Esophagus squamous epithelium (tissue), 5 donors: ENCODE data around the gene ANKRD13B. TPM values are rescaled to one million over a fixed set of nuclear protein-coding genes. Genes with fewer than 3 reads are reported as not detected.

ENCODE experiments used
- DNase-seq: peaks from one replicate; lab custom pipeline; 2025; lab: John Stamatoyannopoulos, UW
- H3K27ac ChIP-seq, 4 donors: fragments of 200-600 bp; sonication (generic); one replicate each; pipeline ENCODE4 v1.5.1; 2016 to 2019; ENCODE audit warnings: mild to moderate bottlenecking in 1 of 4
- H3K27me3 ChIP-seq, 4 donors: fragments of 200-600 bp; sonication (generic); 1 replicate in 3 of 4; 2 replicates in 1 of 4; pipeline versions ENCODE4 v1.5.1 to v1.6.0; 2017 to 2021; ENCODE audit warnings: antibody characterized with exemption in 1 of 4
- H3K36me3 ChIP-seq, 3 donors: fragments of 200-600 bp; sonication (generic); one replicate each; pipeline ENCODE4 v1.5.1; 2016 to 2019
- H3K4me1 ChIP-seq, 3 donors: fragments of 200-600 bp; sonication (generic); one replicate each; pipeline ENCODE4 v1.5.1; 2017 to 2019
- H3K4me3 ChIP-seq, 4 donors: fragments of 200-600 bp; sonication (generic); 1 replicate in 3 of 4; 2 replicates in 1 of 4; pipeline ENCODE4 v1.5.1; 2016 to 2019; ENCODE audit warnings: mild to moderate bottlenecking in 2 of 4, moderate library complexity in 1 of 4
- H3K9me3 ChIP-seq, 3 donors: fragments of 200-600 bp; sonication (generic); one replicate each; pipeline ENCODE4 v1.5.1; 2016 to 2019
- CTCF ChIP-seq, 6 experiments: fragments of 450-650 bp in 4 of 6; fragments of 200-600 bp in 2 of 6; sonication (generic) in 2 of 6; IDR thresholded peaks; one replicate each; pipeline ENCODE4 v1.5.1; 2016 to 2019; ENCODE audit warnings: antibody characterized with exemption in 6 of 6, mild to moderate bottlenecking in 4 of 6, moderate library complexity in 4 of 6
- POLR2A ChIP-seq, 4 donors: fragments of 450-650 bp; IDR thresholded peaks; one replicate each; pipeline ENCODE4 v1.6.1; 2017; ENCODE audit warnings: antibody characterized with exemption in 4 of 4, mild to moderate bottlenecking in 4 of 4, moderate library complexity in 3 of 4
- WGBS, 2 donors: methylation state at CpG; one replicate each; pipeline ENCODE4 v1.1.5; 2018; 5-methylcytosine and 5-hydroxymethylcytosine counted together
- intact Hi-C: fragments of 100-400 bp; cut with DNase I; formaldehyde crosslinking; loops from one replicate; pipeline ENCODE4 v1.15.0; 2022
- total RNA-seq, 4 donors: library from RNA; depleted of rRNA; stranded (reverse); fragments of >200 nt; gene quantifications; one replicate each; pipeline ENCODE4 v1.1.0, GENCODE V29; 2016
- donor health status: DM: yes; HTN: yes; CAD: no.

The ANKRD13B gene
- total RNA-seq, 4 donors from 2014 or later: 3.3 to 18.7 (median 10.2) TPM

GRCh38 chr17:29625037-29625750 lies 32.3 kb downstream of the ANKRD13B start:
- intact Hi-C loops: no loop called here
- TF ChIP-seq POLR2A (IDR thresholded peaks at IDR 0.05): no peak
- TF ChIP-seq CTCF (IDR thresholded peaks at IDR 0.05): no peak

GRCh38 chr17:29627951-29628350 lies 35.0 kb downstream of the ANKRD13B start:
- intact Hi-C loops: no loop called here
- no peak overlapping the region for H3K4me3 ChIP-seq

More at GRCh38 chr17:29625037-29625750, 32.3 kb downstream of the ANKRD13B start:
- Histone ChIP-seq H3K27ac (no peak overlapping the region), H3K9me3 (no peaks in the 10 kb centered on the region), H3K4me1 (peaks cover 7 to 84% (median 12%) of the 10 kb centered on the region in 3 donors), H3K27me3 (peaks cover 0 to 9% (median 0%) of the 10 kb centered on the region in 4 donors), H3K36me3 (peaks cover 0 to 12% (median 0%) of the 10 kb centered on the region in 3 donors), H3K4me3 (no peak overlapping the region)
- 60 to 74% methylated on average over 8 of the region's 8 CpGs for WGBS, 2 donors
- no peak for DNase-seq

GRCh38 chr17:29628644-29629043 lies 35.7 kb downstream of the ANKRD13B start:
- Histone ChIP-seq H3K4me1 (peaks cover 0 to 58% (median 0%) of the 10 kb centered on the region in 3 donors), H3K27ac (no peak overlapping the region), H3K36me3 (peaks cover 0 to 43% (median 6%) of the 10 kb centered on the region in 3 donors), H3K27me3 (no peaks in the 10 kb centered on the region), H3K9me3 (no peaks in the 10 kb centered on the region), H3K4me3 (no peak overlapping the region)
- WGBS, 2 donors: 65 to 83% methylated on average over 2 of the region's 2 CpGs
- TF ChIP-seq POLR2A (IDR thresholded peaks at IDR 0.05): no peak
- intact Hi-C loops: no loop called here
- DNase-seq: no peak

More at GRCh38 chr17:29627951-29628350, 35.0 kb downstream of the ANKRD13B start:
- TF ChIP-seq POLR2A (IDR thresholded peaks at IDR 0.05) (no peak), CTCF (IDR thresholded peaks at IDR 0.05) (no peak)
- peaks cover 0 to 1% (median 0%) of the 10 kb centered on the region in 4 donors for H3K27me3 ChIP-seq
- no peak for DNase-seq
- WGBS, 2 donors: 33 to 53% methylated on average over 1 of the region's 1 CpG
- peaks cover 0 to 38% (median 6%) of the 10 kb centered on the region in 3 donors for H3K36me3 ChIP-seq
- no peaks in the 10 kb centered on the region for H3K9me3 ChIP-seq
- H3K4me1 ChIP-seq: peaks cover 1 to 65% (median 2%) of the 10 kb centered on the region in 3 donors
- H3K27ac ChIP-seq: no peak overlapping the region

GRCh38 chr17:29629839-29630238 lies 36.9 kb downstream of the ANKRD13B start:
- Histone ChIP-seq H3K4me3 (no peak overlapping the region), H3K9me3 (no peaks in the 10 kb centered on the region), H3K4me1 (peaks cover 0 to 48% (median 0%) of the 10 kb centered on the region in 3 donors), H3K36me3 (peaks cover 0 to 55% (median 6%) of the 10 kb centered on the region in 3 donors), H3K27me3 (no peaks in the 10 kb centered on the region), H3K27ac (no peak overlapping the region)
- intact Hi-C loops: no loop called here
- TF ChIP-seq CTCF (IDR thresholded peaks at IDR 0.05): no peak
- no peak for TF ChIP-seq POLR2A (IDR thresholded peaks at IDR 0.05)
- DNase-seq: no peak
- WGBS, 2 donors: 68 to 74% methylated on average over 2 of the region's 2 CpGs

- intact Hi-C loops: no loop called here
- TF ChIP-seq CTCF (IDR thresholded peaks at IDR 0.05) (no peak), POLR2A (IDR thresholded peaks at IDR 0.05) (no peak)
- Histone ChIP-seq H3K27ac (no peak overlapping the region), H3K27me3 (no peaks in the 10 kb centered on the region), H3K4me3 (no peak overlapping the region), H3K9me3 (no peaks in the 10 kb centered on the region), H3K4me1 (peaks cover 0 to 39% (median 0%) of the 10 kb centered on the region in 3 donors), H3K36me3 (peaks cover 4 to 64% (median 8%) of the 10 kb centered on the region in 3 donors)
- DNase-seq: no peak
- 61 to 80% methylated on average over 5 to 6 of the region's 6 CpGs for WGBS, 2 donors
Measured at GRCh38 chr17:29630630-29631193, 37.8 kb downstream of the ANKRD13B start.
